Stimulated activated CD8-positive, alpha-beta memory T cell treated with anti-CD3 and anti-CD28 coated beads, Interleukin-15, amount 100 ng/mL, for 1 hour (primary cell): ENCODE results near the gene RIMS1.

Experiments used
- DNase-seq: peaks from one replicate; pipeline ENCODE4 v3.0.0-alpha.2; 2020; ENCODE audit warnings: low read depth

RIMS1 gene

DNA sequence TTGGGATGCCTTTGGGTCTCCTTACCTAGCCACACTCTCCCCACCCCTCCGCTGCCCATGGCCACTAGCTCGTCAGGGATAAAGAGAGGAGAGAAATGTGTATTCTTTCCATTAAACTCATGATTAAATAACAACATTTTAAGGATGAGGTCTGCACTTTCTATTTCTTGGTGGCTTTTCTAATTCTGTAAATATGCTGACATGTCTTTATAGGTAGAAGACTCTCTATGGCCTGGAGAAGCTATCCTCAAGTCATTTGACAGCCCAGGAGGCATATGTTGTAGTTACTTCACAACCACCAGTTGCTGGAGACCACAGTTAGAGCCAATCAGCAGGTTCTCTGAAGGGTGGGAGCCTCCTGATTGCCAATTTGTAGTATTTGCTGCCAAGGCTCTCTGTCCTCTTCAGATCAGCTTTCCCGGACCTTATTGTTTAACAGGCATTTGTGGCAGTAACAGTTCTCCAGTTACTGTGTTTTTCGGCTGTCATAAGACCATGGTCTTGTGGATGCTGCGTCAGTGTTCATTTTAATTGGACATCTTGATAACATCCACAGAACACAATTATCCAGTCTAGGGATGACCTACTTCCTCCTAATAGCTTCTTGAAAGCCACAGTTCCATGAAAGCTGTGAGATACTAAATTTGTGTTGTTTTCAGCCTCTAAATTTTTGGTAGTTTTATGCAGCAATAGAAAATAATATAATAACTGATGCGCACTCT lies 530.6 kb downstream of the RIMS1 start:
- DNase-seq = no peak

DNA sequence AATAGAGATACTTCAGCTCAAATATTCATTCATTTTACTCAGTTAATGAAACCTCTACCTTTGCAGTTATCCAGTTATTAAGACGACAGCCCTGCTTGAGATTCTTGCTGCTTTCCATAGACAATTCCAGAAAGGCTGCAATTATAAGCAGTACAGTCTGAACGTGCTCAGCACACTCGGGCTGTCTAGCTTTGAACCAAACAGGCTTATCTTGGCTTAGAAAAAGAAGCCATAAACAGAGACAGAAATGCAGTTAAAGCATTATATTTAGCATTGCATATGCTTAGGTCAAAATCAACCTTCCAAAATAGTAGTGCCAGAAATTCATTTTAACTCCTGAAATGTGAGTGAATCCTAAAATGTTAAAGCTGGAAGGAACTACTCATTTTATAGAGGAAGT lies 531.4 kb downstream of the RIMS1 start:
- DNase-seq = no peak

DNA sequence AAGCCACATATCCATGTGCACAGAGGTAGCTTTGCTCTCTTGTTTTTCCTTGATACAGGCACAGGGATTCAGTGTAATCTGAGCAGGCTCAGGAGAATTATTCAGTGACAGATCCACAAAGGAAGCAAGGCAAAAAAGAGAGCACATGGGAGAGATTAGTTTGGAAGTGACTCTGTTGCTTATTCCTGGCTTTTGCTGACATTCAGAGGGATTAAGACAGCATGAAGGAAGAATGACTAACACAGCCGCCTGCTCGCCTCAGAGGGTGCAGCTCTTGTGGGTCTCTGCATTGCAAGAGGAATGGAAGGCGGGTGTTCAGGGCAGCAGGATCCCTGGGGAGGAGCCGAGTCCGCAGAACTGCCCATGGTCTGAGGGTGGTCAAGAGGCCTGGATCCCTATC lies 532.1 kb downstream of the RIMS1 start:
- no peak for DNase-seq

DNA sequence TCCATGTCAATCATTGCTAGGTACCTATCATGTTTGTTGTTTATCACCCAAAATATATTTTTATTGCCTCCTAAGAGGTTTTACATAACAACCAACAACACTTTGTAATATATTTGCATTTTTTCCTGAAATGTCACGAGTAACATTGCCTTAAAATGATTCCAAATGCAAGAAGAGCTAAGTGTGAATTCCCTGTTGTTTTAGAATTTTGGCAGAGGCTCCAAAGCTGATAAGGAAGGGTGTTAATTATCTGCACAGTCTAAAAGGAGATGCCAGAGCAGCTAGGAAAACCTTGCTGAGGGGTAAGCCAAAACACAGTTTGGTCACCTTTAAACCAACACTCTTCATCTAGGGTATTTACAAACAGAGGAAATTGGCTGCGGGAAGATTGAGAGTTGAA lies 533.6 kb downstream of the RIMS1 start:
- DNase-seq = no peak

DNA sequence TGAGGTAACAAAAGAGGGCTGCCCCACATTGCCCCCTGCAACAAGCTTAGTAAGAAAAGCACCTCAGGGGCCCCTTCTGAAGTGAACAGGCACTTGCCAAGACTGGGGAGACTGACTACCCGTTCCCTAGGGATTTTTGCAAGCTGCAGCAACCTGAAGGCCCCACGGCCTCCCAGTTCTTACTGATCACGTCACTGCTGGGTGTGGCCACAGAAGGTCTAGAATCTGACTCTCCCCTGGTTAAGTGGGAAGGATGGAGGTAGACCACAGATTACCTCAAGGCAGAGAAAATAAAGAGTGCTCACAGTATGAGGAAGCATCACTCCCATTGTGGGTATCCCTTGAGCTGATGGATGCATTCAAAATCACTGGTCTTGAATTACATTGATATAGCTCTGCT lies 534.1 kb downstream of the RIMS1 start:
- DNase-seq = no peak

DNA sequence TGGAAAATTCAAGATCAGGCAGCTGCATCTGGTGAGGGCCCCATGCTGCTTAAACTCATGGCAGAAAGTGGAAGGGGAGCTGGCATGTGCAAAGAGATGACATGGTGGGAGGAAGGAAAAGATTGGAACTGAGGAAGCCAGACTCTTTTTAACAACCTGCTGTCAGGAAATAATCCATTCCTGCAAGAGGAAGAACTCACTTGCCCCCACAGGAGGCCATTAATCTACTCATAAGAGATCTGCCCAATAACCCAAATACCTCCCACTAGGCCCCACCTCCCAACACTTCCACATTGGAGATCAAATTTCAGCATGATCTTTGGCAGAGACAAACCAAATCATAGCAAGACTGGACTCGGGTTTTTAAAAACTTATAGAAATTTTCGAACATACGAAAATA lies 535.0 kb downstream of the RIMS1 start:
- DNase-seq = no peak

DNA sequence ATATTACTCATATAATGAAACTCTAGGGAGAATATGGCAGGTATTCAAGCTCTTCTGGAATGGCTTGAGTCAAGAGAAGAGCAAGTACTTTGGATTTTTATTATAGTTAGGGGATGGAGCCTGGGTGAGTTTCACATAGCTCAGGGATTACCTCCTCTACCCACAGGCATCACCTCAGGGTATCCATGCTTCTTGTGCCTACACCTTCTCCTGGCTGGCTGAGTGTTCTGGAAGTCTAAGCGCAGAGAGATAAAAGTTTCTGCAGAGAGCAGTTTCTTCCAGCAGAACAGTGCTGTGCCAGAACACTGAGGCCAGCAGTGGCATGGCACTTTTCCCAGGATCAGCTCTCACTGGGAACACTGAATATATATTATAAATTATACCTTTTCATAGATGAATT lies 535.8 kb downstream of the RIMS1 start:
- no peak for DNase-seq

DNA sequence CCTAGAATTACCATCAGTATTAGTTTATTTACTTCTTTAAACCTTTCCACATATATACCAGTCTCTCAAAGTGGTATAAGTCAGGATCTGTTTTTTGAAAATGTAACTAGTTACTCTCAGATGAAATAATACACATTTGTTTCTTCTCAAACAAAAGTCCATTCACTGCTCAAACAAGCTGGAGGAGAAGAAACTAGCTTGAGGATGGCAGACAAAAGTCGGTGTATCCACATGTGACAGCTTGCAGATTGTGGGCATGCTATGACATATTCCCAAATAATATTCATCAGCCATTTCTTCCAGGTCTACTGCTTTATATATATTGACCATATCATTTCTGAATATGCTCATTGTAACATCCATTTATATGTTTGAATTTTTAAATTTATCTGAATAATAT lies 538.1 kb downstream of the RIMS1 start:
- no peak for DNase-seq

DNA sequence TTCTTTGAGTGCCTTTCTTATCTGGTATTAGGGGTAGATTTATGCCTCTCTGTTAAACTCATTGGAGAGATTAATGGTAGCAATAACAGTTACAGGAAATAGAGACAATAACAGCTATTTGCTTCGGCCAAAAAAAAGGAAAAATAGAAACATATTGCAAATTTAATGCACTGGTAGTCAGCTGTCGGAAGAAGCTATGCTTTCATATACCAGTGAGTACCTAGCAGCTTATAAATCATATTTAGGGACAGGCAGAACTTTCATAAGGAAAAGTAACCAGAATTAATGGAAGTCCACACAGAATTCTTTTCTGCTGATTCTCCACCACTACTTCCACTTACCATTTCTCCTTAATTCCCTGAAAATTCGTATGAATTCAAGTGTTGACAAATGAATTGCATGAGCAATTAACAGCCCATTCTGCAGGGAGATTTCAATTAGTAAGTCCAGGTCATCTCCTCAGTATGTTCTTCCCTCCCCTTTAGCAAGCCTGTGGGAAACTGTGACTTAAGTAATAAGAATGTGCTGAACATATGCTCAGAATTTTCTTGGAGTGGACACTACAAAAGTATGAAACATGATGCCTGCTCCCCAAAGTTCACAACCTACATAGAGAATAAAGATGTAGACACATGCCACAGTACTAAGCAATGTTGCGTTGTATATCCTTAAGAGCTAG lies 538.8 kb downstream of the RIMS1 start:
- DNase-seq = no peak

DNA sequence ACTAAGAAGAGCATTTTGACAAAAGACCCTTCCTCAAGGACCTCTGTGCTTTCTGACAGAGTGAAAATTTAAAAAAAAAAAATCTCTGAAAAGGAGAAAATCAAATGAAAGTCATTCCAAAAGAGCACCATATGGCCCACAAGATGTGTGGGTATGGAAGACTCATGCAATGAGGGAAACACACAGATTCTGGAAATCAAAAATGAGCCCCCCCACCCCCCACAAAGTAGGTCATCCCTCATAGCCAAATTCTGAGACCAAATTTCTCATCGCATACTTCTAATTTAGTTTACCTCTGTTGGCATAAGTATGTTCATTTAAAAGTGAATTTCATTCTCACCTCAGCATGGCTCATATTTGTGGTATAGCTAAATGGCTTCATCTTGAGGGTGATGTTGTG lies 554.3 kb downstream of the RIMS1 start:
- no peak for DNase-seq

DNA sequence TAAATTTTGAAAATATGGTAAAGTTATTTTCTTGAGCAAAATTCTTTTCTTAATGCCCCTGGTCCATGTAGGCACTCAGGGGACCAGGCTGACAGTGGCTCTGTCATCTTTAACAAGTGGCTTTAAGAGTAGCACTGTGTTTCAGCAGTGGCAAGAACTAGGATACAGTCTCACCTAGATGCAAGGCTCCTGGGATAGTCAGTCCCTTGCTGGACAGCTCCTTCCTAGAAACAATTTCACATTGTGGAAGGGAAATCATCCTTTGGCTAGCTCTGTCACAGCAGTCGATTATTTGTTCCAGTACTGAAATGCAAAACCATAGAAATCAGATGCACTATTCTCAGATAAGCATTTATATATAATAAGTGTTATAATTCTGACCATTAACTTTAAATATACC lies 560.1 kb downstream of the RIMS1 start:
- no peak for DNase-seq
